T-helper 2 cell (primary cell): ENCODE measurements around the gene LY9.
A peak's percentile ranks its signal among the peaks of the same experiment; 100 is the strongest.

Experiments
- DNase-seq, 5 experiments: peaks; one replicate each; pipeline versions ENCODE4 v3.0.0 to v3.0.0-alpha.2; 2012 to 2022

Gene LY9

DNA sequence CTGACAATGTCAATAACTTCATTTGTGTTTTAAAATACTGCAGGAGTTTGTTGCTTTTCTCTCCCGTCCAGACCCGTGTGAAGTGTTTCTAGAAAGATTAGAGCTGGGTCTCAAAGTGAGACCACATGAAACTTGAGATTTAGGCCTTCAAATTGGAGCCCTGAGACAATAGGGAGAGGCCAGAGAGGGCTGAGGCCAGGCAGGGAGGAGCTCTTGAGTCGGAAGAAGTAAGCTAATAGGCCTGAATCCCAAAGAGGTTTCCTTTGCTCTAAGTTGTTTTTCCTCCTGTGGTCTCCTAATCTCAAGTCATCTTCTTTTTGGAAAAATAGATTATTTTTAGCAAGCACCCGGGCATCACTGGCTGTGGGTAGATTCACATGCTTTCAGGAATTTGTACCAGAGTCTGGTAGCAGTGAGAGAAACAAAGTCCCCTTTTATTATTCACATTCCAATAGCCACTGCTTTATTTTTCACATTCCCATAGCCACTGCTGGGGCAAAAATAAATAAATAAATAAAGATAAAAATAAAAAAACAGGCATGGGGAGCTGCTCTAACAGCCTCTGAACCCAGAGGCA is 41.1 kb downstream of the LY9 start:
- peak in 1 of 5 experiments; percentile 17 for DNase-seq

- DNase-seq = peak; percentile 49 to 99 (median 74)
Observed at GRCh38 chr1:160837558-160838205, 41.7 kb downstream of the LY9 start.

DNA sequence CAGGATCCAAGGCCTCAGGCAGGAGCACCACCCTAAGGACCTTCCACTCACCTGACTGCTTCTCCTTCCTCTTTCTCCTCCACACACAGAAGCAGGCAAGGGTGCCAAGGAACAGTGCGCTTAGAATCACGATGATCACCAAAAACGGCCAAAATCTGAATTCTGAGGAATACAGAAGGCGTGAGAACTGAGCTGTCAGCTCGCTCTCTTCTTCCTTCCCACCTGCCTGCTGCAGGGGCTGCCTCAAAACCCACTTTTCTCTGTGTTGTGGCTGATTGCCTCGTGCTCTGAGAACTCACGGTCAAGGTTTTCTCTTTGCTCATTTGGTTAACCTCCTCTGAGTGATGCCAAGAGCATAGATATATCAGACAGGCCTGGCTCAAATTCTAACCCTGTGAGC is 42.9 kb downstream of the LY9 start:
- DNase-seq = peak in 2 of 5 experiments; percentile 28 to 71

GRCh38 chr1:160839746-160840145 is 43.8 kb downstream of the LY9 start:
- DNase-seq = no peak

DNA sequence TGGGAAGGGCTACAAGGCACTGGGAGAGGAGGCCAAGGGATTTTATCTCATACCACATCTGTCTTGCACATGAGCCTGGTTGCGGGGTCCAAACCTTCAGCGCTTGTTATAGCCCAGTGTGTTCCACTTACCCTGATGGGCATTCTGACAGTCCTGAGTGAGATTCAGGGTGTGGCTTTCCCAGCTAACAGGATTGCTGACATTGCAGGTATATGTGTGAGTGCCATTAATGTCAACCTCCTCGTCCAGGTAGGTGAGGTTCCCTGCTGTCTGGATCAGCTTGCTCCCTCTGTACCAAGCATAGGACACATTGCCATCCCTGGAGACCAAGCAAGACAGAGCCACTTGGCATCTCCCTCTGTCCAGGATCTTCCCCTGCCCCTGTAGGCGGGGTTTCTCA is 45.1 kb downstream of the LY9 start:
- DNase-seq = no peak

DNA sequence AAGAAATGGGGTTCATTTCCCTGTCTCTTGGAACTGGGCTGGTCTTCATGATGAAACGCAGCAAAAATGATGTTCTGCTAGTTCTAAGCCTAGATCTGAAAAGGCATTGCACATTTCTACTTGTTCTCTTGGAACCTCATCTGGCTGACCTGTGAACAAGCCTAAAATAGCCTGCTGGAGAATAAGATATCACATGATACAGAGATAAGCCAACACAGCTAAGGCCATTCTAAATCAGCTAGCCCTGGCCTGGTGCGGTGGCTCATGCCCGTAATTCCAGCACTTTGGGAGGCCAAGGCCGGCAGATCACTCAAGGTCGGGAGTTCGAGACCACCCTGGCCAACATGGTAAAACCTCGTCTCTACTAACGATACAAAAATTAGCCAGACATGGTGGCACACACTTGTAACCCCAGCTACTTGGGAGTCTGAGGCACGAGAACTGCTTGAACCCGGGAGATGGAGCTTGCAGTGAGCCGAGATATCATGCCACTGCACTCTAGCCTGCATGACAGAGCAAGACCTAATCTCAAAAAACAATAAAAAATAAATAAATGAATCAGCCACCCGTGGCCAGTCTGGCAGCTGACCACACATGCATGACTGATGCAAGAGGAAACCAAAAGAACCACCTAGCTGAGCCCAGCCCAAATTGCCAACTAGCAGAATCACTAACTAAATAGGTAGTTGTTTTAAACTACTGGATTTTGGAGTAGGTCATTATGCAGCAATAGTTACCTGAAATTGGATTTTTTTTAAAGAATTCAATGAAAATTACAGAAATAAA is 48.7 kb downstream of the LY9 start:
- DNase-seq = peak in 1 of 5 experiments; percentile 27

DNA sequence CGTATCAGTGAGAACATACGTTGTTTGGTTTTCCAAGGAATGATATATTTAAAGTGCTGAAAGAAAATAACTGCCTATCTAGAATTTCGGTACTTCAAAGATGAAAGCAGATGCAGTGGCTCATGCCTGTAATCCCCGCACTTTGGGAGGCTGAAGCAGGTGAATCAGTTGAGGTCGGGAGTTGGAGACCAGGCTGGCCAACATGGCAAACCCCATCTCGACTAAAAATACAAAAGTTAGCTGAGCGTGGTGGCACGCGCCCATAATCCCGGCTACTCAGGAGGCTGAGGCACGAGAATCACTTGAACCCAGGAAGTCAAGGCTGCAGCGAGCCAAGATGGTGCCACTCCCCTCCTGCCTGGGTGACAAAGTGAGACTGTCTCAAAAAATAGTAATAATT is 50.3 kb downstream of the LY9 start:
- no peak for DNase-seq

- DNase-seq = no peak
Observed at GRCh38 chr1:160850541-160850940, 54.6 kb downstream of the LY9 start.

DNA sequence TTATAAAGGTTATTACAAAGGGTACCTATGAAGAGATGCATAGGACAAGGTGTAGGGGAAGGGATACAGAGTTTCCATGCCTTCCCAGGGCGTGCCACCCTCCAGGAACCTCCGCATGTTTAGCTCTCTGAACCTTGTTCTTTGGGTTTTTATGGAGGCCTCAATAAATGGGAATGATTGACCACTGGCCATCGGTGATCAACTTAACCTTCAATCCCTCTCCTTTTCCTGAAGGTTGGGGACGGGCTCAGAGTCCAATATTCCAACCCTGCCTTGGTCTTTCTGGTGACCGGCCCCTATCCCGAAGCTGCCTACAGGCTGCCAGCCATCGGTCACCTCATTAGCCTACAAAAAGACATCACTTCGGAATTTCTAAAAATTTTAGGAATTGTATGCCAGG is 55.0 kb downstream of the LY9 start:
- DNase-seq = no peak

DNA sequence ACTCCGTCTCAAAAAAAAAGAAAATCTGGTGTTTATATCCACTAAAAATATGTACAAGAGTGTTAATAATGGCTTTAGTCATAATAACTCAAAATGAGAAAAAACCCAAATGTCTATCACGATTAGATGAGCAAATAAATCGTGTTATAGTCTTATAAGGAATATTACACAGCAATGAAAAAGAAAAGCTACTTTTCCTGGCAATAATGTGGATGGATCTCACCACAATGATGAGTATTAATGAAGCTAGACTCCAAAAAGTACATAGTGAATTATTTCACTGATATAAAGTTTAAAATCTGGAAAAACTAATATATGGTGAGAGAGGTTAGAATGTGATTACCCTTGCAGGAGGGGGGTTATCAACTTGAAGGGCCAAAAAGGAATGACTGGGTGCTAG is 57.0 kb downstream of the LY9 start:
- no peak for DNase-seq

GRCh38 chr1:160853754-160854153 is 57.8 kb downstream of the LY9 start:
- DNase-seq = no peak

GRCh38 chr1:160855181-160855981 is 59.4 kb downstream of the LY9 start:
- DNase-seq = peak in 2 of 5 experiments; percentile 12 to 27

GRCh38 chr1:160858097-160858496 is 62.1 kb downstream of the LY9 start:
- DNase-seq = no peak

GRCh38 chr1:160858507-160858906 is 62.5 kb downstream of the LY9 start:
- DNase-seq = no peak

DNA sequence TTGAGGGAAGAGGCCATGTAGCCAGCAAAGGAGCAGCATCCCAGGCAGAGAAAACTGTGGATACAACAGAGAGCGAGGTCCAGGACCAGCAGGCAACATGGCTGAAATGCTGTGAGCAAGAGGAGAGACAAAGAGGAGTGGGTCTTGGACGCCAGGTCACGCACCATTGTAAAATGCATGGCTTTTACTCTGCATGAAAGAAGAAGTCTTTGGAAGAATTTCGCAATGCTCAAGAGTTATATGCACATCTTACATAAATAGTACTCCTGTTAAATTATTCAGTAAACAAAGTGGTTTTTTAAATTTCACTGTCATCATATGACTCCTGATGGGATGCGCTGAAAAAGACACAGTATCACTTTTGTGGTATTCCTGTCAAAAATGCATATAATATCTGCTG is 63.2 kb downstream of the LY9 start:
- DNase-seq = no peak

- DNase-seq = no peak
Observed at GRCh38 chr1:160860840-160861505, 65.0 kb downstream of the LY9 start.

DNA sequence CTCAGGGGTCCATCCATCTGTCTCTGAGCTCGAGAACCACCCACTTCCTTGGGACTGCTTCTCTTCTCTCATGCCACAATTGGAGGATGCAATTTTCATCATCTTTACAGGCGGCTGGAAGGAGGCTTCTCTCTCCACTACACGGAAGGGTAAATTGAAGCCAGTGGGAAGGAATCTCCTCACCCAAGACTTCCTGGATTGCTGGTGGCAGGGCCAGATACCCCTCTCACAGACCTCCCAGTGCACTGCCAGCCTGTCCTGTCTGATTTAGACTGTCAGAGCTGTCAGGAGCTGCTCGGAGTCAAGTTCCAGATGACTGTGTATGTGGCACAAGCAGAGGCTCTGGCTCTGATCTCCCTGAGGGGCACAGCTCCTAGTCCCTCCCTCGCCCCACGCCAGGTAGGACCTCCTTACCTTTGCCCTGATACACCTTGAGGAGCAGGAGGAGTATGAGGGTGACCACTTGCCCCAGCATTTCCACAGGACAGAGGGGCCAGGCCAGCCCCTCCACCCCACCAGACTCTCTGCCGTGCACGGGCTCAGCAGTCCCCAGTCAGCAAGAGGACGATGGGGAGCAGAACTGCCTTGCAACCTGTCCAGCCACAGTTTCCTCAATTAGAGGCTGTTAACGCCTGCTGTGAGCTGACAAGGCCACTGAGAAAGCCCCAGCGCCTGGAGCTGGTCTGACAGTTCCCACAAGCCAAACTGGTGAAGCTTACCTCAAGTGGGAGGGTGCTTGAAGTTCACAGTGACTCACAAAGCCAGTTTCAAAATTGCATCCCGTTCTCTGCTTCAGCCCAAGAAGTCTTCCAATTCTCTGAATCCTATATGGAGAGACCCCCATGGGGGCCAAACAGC is 66.5 kb downstream of the LY9 start, which contains the start of gene CD244:
Gene CD244 (minus strand): TSS at position 685 of the 858 bp plus-strand sequence. CDS start 210 bp downstream, at position 475.
- peak in 3 of 5 experiments; percentile 15 to 70 (median 66) for DNase-seq

- no peak for DNase-seq
Observed at GRCh38 chr1:160863061-160863773, 67.2 kb downstream of the LY9 start.

- no peak for DNase-seq
Observed at GRCh38 chr1:160863774-160864131, 67.8 kb downstream of the LY9 start.

DNA sequence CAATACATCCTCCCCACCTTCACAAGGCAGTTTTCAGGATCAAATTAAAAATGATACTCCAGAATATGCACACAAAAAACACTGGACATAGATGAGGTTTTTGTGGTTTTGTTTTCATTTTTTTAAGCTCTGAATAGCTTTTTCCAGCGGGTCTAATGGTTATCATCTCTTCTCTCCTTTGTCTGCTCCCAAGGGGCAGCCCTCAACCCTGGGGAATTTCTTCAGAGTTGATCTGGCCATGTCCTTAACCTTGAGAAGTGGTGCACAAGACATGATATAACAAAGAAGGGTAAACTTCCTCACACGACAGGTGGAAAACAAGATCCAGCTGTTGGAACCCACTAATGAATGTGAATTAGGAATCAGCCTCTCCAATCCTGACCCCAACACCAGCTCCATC is 68.2 kb downstream of the LY9 start:
- no peak for DNase-seq

DNA sequence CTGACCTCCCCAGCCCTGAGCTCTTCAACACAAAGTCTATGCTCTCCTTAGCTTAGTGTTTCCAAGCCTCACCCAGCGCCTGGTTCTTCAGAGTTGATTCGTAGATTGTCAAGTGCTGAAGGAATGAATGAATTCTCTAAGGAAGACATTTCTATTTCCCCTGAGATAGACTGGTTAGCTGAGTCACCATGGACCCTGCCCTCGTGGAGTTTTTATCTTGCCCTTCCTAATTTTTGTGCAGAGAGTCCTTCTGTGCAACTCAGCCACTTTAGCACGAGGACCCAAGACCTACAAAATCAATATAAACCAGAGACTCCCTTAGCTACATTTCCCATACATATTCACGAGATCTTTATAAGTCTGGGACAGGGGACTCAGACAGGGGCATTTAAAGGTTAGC is 69.4 kb downstream of the LY9 start:
- no peak for DNase-seq
